Measurements from ENCODE around the gene ZNF865. TPM values are rescaled to one million over a fixed set of nuclear protein-coding genes. Genes with fewer than 3 reads are reported as not detected.

The ZNF865 gene
- polyA plus RNA-seq, 2 donors: 4.3 to 5.9 TPM

DNA sequence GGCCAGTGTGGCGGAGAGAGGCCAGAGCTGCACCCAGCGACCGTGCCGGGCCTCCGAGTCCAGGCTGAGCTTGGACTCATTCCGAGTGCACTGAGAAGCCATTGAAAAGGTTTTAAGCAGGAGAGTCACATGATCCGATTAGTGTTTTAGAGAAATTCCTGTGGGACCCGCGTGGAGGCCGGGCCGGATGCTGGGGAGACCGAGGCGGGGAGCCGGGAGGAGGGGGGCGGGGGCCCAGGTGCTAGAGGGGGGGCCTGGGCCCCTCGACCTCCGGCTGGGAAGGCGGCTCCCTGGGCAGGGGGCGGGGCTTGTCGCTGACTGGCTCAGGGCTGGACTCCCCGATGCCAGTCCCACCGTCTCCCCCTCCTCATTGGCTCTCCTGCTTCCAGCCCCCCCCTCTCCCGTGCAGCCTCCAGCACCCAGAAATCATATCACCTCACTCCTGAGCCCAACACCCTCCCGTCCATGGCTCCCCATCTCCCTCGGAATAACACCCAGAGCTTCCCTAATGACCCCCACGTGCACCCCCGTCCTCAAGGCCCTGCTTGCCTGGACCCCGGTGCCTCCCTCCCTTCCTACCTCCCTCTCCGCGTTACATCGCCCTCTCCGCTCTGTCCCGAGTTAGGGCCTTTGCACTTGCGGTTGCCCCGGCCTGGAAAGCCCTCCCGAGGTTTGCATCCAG lies 19.6 kb upstream of the ZNF865 start:
- 3% methylated on average over 24 to 36 of the region's 36 CpGs for WGBS, 2 donors

DNA sequence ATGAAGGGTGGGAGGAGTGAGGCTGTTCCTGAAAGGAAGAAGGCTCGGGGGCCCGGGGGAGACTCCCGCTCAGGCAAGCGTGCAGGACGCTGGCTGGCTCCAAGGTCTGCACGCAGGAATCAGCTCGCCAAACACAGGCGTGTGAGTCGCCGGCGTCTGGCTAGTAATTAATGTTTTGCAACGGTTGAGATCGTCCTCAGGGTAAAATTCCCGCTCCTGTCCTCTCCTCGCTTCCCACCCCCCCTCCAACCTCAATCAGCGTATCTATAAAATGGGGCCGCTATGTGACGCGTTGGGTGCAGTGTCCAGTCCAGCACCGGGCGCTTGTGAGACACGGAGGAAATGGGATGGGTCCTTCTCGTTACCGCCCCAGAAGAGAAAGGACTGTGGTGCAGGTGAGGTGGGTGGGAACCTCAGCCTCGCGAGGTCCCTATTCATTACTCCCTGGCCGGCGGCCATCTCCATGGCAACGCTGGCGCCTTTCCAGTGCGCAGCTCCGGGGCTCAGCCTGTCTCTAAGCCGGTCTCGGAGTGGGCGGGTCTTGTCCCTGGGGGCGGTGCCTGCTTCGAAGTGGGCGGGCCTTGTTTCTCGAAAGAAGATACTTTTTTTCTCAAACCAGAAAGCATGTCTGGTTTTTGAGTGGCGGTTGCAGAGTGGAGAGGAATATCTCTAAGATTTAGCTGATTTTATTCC lies 18.3 kb upstream of the ZNF865 start:
- H3K4me1 ChIP-seq (ENCODE audit: control insufficient read depth in 2 of 2, insufficient read depth in 2 of 2, low read length in 1 of 2): peaks cover 6 to 7% of the 10 kb centered on the region in 2 donors
- no peak overlapping the region for H3K27ac ChIP-seq (ENCODE audit: low read depth in 2 of 2, low read length in 1 of 2)
- 1 to 2% methylated on average over 40 of the region's 40 CpGs for WGBS, 2 donors
- H3K4me3 ChIP-seq (ENCODE audit: low read depth in 1 of 2, low read length in 2 of 2): peak overlapping the region; percentile 27 to 28
- H3K27me3 ChIP-seq (ENCODE audit: control insufficient read depth in 1 of 2, insufficient read depth in 2 of 2, low read length in 2 of 2): no peaks in the 10 kb centered on the region
- H3K9me3 ChIP-seq (ENCODE audit: control insufficient read depth in 2 of 2, insufficient read depth in 1 of 2, low read depth in 1 of 2, low read length in 1 of 2): no peaks in the 10 kb centered on the region
- no peaks in the 10 kb centered on the region for H3K36me3 ChIP-seq (ENCODE audit: control insufficient read depth in 2 of 2, insufficient read depth in 2 of 2, low read length in 1 of 2)

More for the DNA sequence above, 19.6 kb upstream of the ZNF865 start:
- no peaks in the 10 kb centered on the region for H3K27me3 ChIP-seq (ENCODE audit: control insufficient read depth in 1 of 2, insufficient read depth in 2 of 2, low read length in 2 of 2)
- no peaks in the 10 kb centered on the region for H3K36me3 ChIP-seq (ENCODE audit: control insufficient read depth in 2 of 2, insufficient read depth in 2 of 2, low read length in 1 of 2)
- no peaks in the 10 kb centered on the region for H3K9me3 ChIP-seq (ENCODE audit: control insufficient read depth in 2 of 2, insufficient read depth in 1 of 2, low read depth in 1 of 2, low read length in 1 of 2)
- peak overlapping the region in 1 of 2 donors; percentile 21 for H3K4me3 ChIP-seq (ENCODE audit: low read depth in 1 of 2, low read length in 2 of 2)
- peaks cover 7 to 9% of the 10 kb centered on the region in 2 donors for H3K4me1 ChIP-seq (ENCODE audit: control insufficient read depth in 2 of 2, insufficient read depth in 2 of 2, low read length in 1 of 2)
- no peak overlapping the region for H3K27ac ChIP-seq (ENCODE audit: low read depth in 2 of 2, low read length in 1 of 2)

DNA sequence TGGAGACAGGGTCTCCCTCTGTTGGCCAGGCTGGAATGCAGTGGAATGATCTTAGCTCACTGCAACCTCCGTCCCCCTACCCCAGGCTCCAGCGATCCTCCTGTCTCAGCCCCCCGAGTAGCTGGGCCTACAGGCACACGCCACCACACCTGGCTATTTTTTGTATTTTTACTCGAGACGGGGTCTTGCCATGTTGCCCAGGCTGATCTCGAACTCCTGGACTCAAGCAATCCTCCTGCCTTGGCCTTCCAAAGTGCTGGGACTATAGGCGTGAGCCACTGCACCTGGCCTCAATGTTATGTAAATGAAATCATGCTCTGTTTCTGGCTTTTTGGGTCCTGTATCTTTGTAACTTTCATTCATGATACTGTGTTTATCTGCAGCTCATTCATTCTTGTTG lies 16.7 kb upstream of the ZNF865 start:
- WGBS, 2 donors: 91 to 92% methylated on average over 8 of the region's 8 CpGs
- Histone ChIP-seq H3K4me3 (ENCODE audit: low read depth in 1 of 2, low read length in 2 of 2) (no peak overlapping the region), H3K27ac (ENCODE audit: low read depth in 2 of 2, low read length in 1 of 2) (no peak overlapping the region), H3K36me3 (ENCODE audit: control insufficient read depth in 2 of 2, insufficient read depth in 2 of 2, low read length in 1 of 2) (peaks cover 0 to 8% of the 10 kb centered on the region in 2 donors), H3K9me3 (ENCODE audit: control insufficient read depth in 2 of 2, insufficient read depth in 1 of 2, low read depth in 1 of 2, low read length in 1 of 2) (no peaks in the 10 kb centered on the region), H3K27me3 (ENCODE audit: control insufficient read depth in 1 of 2, insufficient read depth in 2 of 2, low read length in 2 of 2) (no peaks in the 10 kb centered on the region), H3K4me1 (ENCODE audit: control insufficient read depth in 2 of 2, insufficient read depth in 2 of 2, low read length in 1 of 2) (peaks cover 5 to 7% of the 10 kb centered on the region in 2 donors)

DNA sequence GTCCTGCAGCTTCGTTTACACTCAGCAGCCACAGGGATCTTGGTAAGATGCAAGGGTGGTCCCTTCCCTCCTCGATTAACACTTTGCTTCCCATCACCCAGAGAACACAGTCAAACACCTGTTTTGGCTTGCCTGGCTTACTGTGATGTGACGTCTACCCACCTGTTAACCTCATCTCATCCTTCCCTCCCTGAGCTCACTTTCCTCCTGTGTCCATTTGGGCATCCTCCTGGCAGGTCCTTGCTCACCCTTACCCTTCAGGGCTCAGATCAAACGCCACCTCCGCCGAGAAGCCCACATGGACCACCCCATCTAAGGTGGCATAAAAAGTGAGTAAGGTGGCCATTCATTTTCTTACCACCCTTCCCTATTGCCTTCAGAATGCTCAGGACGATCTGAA lies 15.3 kb upstream of the ZNF865 start:
- Histone ChIP-seq H3K27ac (ENCODE audit: low read depth in 2 of 2, low read length in 1 of 2) (no peak overlapping the region), H3K4me1 (ENCODE audit: control insufficient read depth in 2 of 2, insufficient read depth in 2 of 2, low read length in 1 of 2) (peaks cover 5 to 7% of the 10 kb centered on the region in 2 donors), H3K27me3 (ENCODE audit: control insufficient read depth in 1 of 2, insufficient read depth in 2 of 2, low read length in 2 of 2) (no peaks in the 10 kb centered on the region), H3K9me3 (ENCODE audit: control insufficient read depth in 2 of 2, insufficient read depth in 1 of 2, low read depth in 1 of 2, low read length in 1 of 2) (no peaks in the 10 kb centered on the region), H3K4me3 (ENCODE audit: low read depth in 1 of 2, low read length in 2 of 2) (no peak overlapping the region), H3K36me3 (ENCODE audit: control insufficient read depth in 2 of 2, insufficient read depth in 2 of 2, low read length in 1 of 2) (peaks cover 0 to 8% of the 10 kb centered on the region in 2 donors)
- 51 to 56% methylated on average over 7 of the region's 7 CpGs for WGBS, 2 donors

DNA sequence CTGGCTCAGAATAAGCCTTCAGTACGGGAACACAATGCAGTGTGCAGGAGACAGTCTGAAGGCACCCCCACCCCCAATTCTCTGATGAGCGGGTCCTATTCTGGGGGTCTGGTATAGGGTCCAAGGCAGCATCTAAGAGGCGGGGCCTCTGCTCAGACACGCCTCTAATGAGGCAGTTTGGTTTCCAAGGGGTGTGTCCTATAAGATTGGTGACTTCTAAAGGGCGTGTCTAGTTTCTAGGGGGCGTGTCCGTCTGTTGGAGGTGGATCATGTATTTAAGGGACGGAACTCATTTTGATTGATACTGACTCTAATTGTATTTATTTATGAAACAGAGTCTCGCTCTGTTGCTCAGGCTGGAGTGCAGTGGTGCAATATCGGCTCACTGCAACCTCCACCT lies 14.8 kb upstream of the ZNF865 start:
- no peak overlapping the region for H3K4me3 ChIP-seq (ENCODE audit: low read depth in 1 of 2, low read length in 2 of 2)
- H3K27me3 ChIP-seq (ENCODE audit: control insufficient read depth in 1 of 2, insufficient read depth in 2 of 2, low read length in 2 of 2): no peaks in the 10 kb centered on the region
- no peaks in the 10 kb centered on the region for H3K9me3 ChIP-seq (ENCODE audit: control insufficient read depth in 2 of 2, insufficient read depth in 1 of 2, low read depth in 1 of 2, low read length in 1 of 2)
- no peak overlapping the region for H3K27ac ChIP-seq (ENCODE audit: low read depth in 2 of 2, low read length in 1 of 2)
- 81 to 85% methylated on average over 10 of the region's 10 CpGs for WGBS, 2 donors
- H3K36me3 ChIP-seq (ENCODE audit: control insufficient read depth in 2 of 2, insufficient read depth in 2 of 2, low read length in 1 of 2): peaks cover 0 to 11% of the 10 kb centered on the region in 2 donors
- H3K4me1 ChIP-seq (ENCODE audit: control insufficient read depth in 2 of 2, insufficient read depth in 2 of 2, low read length in 1 of 2): peaks cover 5 to 7% of the 10 kb centered on the region in 2 donors

DNA sequence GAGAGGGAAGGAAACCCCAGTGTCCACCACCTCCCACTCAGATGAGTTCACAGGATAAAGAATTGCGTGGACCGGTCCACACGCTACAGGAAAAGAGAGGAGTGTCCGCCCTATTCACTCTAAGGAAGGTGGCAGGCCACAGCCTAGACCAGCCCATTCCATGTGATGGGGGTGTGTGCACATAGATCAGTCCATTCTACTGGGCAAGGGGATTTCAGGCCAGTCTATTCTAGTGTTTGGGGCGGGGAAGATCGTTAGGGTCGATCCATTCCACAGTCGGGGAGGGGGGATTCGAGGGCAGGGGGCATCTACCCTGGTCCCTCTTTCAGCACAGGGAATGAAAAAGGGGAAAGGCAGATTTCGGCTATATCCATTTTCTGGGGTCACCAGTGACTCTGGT lies 13.9 kb upstream of the ZNF865 start:
- 83 to 85% methylated on average over 10 of the region's 10 CpGs for WGBS, 2 donors
- no peak overlapping the region for H3K27ac ChIP-seq (ENCODE audit: low read depth in 2 of 2, low read length in 1 of 2)
- H3K9me3 ChIP-seq (ENCODE audit: control insufficient read depth in 2 of 2, insufficient read depth in 1 of 2, low read depth in 1 of 2, low read length in 1 of 2): no peaks in the 10 kb centered on the region
- H3K4me3 ChIP-seq (ENCODE audit: low read depth in 1 of 2, low read length in 2 of 2): no peak overlapping the region
- H3K4me1 ChIP-seq (ENCODE audit: control insufficient read depth in 2 of 2, insufficient read depth in 2 of 2, low read length in 1 of 2): peaks cover 0 to 7% of the 10 kb centered on the region in 2 donors
- peaks cover 0 to 15% of the 10 kb centered on the region in 2 donors for H3K36me3 ChIP-seq (ENCODE audit: control insufficient read depth in 2 of 2, insufficient read depth in 2 of 2, low read length in 1 of 2)
- no peaks in the 10 kb centered on the region for H3K27me3 ChIP-seq (ENCODE audit: control insufficient read depth in 1 of 2, insufficient read depth in 2 of 2, low read length in 2 of 2)

DNA sequence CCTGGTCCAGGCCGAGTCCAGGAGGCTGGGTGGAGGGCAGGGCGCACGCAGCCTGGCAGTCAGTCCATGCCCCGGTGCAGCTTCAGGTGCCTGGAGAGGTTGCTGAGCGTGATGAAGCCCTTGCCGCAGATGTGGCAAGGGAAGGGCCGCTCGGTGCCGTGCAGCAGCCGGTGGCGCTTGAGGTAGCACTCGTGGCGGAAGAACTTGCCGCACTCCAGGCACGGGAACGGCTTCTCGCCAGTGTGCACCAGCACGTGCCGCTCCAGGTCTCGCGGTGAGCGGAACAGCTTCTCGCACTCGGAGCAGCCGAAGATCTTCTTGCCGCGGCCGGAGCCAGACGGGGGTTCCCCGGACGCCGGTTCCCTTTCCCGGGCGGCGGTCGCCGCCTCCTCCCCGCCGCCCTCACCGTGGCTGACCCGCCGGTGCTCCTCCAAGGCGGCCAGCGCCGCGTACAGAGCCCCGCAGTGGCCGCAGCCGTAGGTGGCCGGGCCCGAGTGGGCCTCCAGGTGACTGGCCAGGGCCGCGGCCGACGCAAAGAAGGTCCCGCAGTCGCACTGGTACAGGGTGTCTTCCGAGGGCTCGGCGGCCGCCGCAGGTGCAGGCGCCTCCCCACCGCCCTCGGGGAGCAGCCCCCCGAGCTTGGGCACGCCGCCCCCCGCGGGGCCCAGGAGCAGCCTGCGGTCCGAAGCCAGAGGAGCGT lies 12.9 kb upstream of the ZNF865 start:
- Histone ChIP-seq H3K9me3 (ENCODE audit: control insufficient read depth in 2 of 2, insufficient read depth in 1 of 2, low read depth in 1 of 2, low read length in 1 of 2) (no peaks in the 10 kb centered on the region), H3K27me3 (ENCODE audit: control insufficient read depth in 1 of 2, insufficient read depth in 2 of 2, low read length in 2 of 2) (no peaks in the 10 kb centered on the region), H3K4me1 (ENCODE audit: control insufficient read depth in 2 of 2, insufficient read depth in 2 of 2, low read length in 1 of 2) (no peaks in the 10 kb centered on the region), H3K36me3 (ENCODE audit: control insufficient read depth in 2 of 2, insufficient read depth in 2 of 2, low read length in 1 of 2) (peaks cover 0 to 19% of the 10 kb centered on the region in 2 donors), H3K4me3 (ENCODE audit: low read depth in 1 of 2, low read length in 2 of 2) (no peak overlapping the region), H3K27ac (ENCODE audit: low read depth in 2 of 2, low read length in 1 of 2) (no peak overlapping the region)
- 92 to 96% methylated on average over 44 to 73 of the region's 73 CpGs for WGBS, 2 donors

DNA sequence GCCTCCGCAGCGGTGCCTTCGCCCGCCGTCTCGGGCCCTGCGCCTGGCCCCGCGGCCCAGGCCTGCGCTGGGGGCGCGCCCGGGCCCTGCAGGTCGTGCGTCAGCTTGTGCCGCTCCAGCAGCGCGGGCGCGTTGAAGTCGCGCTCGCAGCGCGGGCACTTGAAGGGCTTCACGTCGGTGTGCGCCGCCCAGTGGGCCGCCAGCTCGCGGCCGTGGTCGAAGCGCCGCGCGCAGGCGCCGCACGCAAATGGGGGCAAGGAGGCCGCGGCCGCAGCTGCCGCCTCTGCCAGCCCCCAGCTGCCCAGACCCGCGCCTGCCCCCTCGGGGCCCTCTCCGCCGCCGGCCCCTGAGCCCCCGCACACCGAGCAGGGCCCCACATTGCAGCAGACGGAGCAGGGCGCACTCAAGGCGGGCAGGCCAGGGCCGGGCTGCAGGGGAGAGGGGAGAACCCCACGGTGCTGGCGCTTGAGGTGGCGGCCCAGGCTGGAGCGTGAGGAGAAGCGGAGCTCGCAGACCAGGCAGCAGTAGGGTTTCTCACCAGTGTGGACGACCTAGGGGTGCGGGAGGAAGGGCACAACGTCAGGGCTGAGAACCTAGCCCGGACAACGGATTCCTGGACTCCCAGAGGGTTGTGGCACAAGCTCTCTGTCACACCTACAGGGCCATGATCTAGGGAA lies 12.2 kb upstream of the ZNF865 start:
- Histone ChIP-seq H3K27ac (ENCODE audit: low read depth in 2 of 2, low read length in 1 of 2) (no peak overlapping the region), H3K4me3 (ENCODE audit: low read depth in 1 of 2, low read length in 2 of 2) (no peak overlapping the region), H3K9me3 (ENCODE audit: control insufficient read depth in 2 of 2, insufficient read depth in 1 of 2, low read depth in 1 of 2, low read length in 1 of 2) (no peaks in the 10 kb centered on the region), H3K4me1 (ENCODE audit: control insufficient read depth in 2 of 2, insufficient read depth in 2 of 2, low read length in 1 of 2) (no peaks in the 10 kb centered on the region), H3K36me3 (ENCODE audit: control insufficient read depth in 2 of 2, insufficient read depth in 2 of 2, low read length in 1 of 2) (peaks cover 0 to 19% of the 10 kb centered on the region in 2 donors), H3K27me3 (ENCODE audit: control insufficient read depth in 1 of 2, insufficient read depth in 2 of 2, low read length in 2 of 2) (no peaks in the 10 kb centered on the region)
- 85 to 86% methylated on average over 59 to 68 of the region's 68 CpGs for WGBS, 2 donors

DNA sequence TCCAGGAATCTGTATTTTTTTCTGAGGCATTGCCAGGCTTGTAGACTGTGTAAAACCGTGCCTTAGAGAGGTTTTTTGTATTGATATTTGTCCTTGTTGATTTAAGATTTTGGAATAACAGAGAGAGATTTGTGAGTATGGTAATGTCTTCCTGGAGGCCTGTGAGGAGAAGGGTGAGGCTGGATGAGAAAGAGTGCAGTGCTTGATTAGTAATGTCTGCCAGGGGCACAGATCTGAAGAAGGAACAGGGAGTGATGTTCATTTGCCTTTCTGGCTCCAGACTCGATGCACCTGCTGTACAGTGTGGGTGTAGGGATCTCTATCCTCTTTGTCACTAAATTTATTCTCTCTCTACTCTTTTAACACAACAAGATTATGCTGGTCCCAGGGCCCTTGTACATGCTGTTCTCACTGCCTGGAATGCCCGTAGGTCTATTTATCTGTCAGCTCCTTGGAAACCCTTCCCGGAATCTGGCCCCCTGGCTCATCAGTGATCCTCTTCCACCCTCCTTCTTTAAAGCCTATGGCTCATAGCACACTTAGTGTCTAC lies 10.4 kb upstream of the ZNF865 start:
- WGBS, 2 donors: 85 to 90% methylated on average over 4 of the region's 4 CpGs
- H3K36me3 ChIP-seq (ENCODE audit: control insufficient read depth in 2 of 2, insufficient read depth in 2 of 2, low read length in 1 of 2): peaks cover 0 to 19% of the 10 kb centered on the region in 2 donors

More for the DNA sequence above, 10.4 kb upstream of the ZNF865 start:
- Histone ChIP-seq H3K27ac (ENCODE audit: low read depth in 2 of 2, low read length in 1 of 2) (no peak overlapping the region), H3K4me3 (ENCODE audit: low read depth in 1 of 2, low read length in 2 of 2) (no peak overlapping the region), H3K9me3 (ENCODE audit: control insufficient read depth in 2 of 2, insufficient read depth in 1 of 2, low read depth in 1 of 2, low read length in 1 of 2) (no peaks in the 10 kb centered on the region), H3K4me1 (ENCODE audit: control insufficient read depth in 2 of 2, insufficient read depth in 2 of 2, low read length in 1 of 2) (no peaks in the 10 kb centered on the region), H3K27me3 (ENCODE audit: control insufficient read depth in 1 of 2, insufficient read depth in 2 of 2, low read length in 2 of 2) (no peaks in the 10 kb centered on the region)
